Fibroblast of the conjunctiva (primary cell): ENCODE measurements around the gene PTPN14.
A peak's percentile ranks its signal among the peaks of the same experiment; 100 is the strongest.
"Not testable (repeated sequence)": the region's sequence is repeated elsewhere in the genome, so short reads cannot be mapped to it uniquely, and the experiment has no call there.

Experiments
- DNase-seq: peaks from one replicate; pipeline ENCODE4 v3.0.0-alpha.2; 2010; ENCODE audit warnings: low read depth

PTPN14 gene

DNA sequence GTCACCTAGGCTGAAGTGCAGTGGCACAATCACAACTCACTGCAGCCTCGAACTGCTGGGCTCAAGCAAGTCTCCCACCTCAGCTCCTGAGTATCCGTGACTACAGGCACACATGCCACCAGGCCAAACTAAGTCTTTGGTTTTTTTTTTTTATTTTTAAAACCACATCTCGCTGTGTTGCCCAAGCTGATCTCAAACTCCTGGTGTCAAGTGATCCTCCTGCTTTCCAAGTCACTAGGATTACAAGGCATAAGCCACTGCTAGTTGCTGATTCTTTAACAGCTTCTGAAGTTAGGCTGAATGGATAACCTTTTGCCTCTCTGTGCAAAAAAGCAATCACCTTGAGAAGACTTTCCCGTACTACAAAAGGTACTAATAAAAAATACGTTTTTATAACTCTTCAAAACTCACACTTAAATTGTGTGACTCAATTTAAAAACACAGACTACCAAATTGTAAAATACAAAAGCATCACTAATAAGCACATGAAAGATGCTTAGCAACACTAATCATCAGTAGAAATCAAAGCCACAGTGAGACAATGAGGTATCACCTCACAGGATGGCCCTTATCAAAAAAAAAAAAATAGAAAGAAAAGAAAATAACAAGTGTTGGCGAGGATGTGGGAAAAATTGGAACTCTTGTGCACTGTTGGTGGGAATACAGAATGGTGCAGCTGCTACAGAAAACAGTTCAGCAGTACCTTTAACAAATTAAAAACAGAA, 40.3 kb downstream of the PTPN14 start:
- no peak for DNase-seq

- no peak for DNase-seq
These were observed 40.9 kb downstream of the PTPN14 start for GRCh38 chr1:214510477-214510876.

DNA sequence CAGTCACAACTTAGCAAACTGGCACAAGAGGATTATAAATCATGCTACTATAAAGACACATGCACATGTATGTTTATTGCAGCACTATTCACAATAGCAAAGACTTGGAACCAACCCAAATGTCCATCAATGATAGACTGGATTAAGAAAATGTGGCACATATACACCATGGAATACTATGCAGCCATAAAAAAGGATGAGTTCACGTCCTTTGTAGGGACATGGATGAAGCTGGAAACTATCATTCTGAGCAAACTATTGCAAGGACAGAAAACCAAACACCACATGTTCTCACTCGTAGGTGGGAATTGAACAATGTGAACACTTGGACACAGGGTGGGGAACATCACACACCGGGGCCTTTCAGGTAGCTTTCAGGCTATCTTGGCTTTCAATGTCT, 41.8 kb downstream of the PTPN14 start:
- not testable (repeated sequence) for DNase-seq

GRCh38 chr1:214506972-214507431, 44.4 kb downstream of the PTPN14 start:
- DNase-seq = no peak

- no peak for DNase-seq
These were observed 46.3 kb downstream of the PTPN14 start for GRCh38 chr1:214505134-214505533.

DNA sequence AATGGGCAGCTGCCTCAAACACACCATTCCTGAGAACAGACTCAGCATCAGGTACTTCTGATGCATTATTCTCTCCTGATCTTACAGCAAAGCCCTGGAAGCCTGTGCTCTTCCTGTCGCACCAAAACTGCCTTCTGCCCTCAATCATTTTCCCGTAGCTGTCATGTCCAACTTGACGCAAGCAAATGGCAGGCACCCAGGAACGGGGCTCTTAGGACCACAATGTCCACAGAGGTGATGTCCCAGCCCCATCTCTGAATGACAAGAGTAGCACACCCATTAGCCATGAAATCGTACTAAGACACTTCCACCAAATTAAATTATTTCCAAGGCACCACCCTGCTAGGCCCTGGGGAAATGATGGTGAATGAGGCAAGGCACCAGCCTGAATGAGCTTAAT, 47.1 kb downstream of the PTPN14 start:
- DNase-seq = no peak

GRCh38 chr1:214503553-214503952, 47.8 kb downstream of the PTPN14 start:
- DNase-seq = no peak

- no peak for DNase-seq
These were observed 50.9 kb downstream of the PTPN14 start for GRCh38 chr1:214500340-214501055.

GRCh38 chr1:214499732-214500131, 51.7 kb downstream of the PTPN14 start:
- no peak for DNase-seq

- no peak for DNase-seq
These were observed 53.4 kb downstream of the PTPN14 start for GRCh38 chr1:214498021-214498420.

DNA sequence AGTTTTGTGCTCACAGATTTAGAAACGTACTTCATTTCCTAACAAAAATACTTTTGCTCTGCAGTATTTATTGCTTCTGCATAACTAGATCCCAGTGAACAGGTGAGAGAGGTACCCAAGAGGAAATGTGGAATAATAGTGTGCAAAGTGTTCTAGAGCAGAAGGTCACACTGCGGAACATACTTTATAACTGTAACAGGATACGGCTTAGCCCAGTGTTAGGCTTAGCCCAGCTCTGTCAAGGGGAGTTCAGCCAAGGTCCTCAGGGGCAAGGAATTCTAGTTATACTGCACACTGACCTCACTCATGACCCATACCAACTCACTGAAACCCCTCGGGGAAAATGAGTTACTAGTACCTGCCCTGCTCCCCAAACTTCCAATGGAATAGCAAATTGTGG, 55.3 kb downstream of the PTPN14 start:
- DNase-seq = no peak

GRCh38 chr1:214494706-214495105, 56.7 kb downstream of the PTPN14 start:
- no peak for DNase-seq

DNA sequence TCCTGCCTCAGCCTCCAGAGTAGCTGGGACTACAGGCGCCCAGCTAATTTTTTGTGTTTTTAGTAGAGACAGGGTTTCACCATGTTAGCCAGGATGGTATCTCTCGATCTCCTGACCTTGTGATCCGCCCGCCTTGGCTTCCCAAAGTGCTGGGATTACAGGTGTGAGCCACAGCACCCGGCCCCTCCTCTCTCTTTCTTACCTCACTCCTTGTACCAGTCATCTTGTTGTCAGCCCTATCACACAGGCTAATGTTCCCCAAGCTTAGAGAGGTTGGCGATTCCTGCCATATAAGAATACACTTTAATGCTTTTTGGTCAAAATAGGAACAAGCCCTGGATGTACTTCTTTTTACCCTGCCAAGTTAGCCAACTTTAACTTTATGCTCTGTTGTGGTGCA, 57.2 kb downstream of the PTPN14 start:
- DNase-seq = not testable (repeated sequence)

GRCh38 chr1:214493126-214493796, 58.1 kb downstream of the PTPN14 start:
- DNase-seq = no peak

DNA sequence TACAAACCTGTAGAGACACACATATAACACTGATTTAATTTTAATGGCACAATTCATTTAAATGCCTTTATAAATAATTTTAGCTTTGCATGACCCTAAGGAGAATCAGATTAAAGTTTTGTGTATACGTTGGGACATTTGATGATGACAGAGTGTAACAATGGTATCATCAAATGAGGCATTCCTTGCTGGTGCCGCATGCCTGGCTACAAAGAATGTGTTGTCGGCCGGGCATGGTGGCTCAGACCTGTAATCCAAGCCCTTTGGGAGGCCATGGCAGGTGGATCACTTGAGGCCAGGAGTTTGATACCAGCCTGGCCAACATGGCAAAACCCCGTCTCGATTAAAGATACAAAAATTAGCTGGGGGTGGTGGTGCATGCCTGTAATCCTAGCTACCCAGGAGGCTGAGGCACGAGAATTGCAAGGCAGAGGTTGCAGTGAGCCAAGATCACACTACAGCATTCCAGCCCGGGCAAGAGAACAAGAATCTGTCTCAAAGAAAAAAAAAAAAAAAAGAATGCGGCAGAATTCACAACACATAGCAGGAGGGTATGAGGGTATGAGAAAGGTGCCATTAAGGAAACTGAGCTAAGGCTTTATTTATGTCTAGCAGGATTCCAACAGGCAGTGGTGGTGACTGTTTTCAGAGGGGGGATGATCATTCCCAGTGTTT, 58.9 kb downstream of the PTPN14 start:
- DNase-seq = no peak

- no peak for DNase-seq
These were observed 59.8 kb downstream of the PTPN14 start for GRCh38 chr1:214491468-214492146.

- no peak for DNase-seq
These were observed 66.3 kb downstream of the PTPN14 start for GRCh38 chr1:214485151-214485550.

DNA sequence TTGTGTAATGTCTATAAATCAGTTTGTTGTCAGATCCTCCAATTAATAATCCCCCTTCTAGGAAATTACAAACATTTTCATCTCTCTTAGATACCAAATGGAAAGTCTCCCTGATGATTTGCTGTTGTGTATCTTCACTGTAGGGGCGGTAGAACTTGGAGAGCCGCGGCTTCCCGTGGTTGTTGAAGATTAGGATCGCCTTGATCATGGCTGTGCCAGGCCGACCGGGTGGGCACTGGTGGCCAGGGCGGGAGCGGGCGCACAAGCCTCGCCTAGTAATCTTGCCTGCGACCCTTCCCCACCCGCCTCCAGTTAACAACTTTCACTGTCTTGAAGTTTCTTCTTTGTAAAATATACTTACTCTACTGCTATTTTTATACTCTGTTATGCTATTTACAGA, 68.2 kb downstream of the PTPN14 start:
- DNase-seq = not testable (repeated sequence)

DNA sequence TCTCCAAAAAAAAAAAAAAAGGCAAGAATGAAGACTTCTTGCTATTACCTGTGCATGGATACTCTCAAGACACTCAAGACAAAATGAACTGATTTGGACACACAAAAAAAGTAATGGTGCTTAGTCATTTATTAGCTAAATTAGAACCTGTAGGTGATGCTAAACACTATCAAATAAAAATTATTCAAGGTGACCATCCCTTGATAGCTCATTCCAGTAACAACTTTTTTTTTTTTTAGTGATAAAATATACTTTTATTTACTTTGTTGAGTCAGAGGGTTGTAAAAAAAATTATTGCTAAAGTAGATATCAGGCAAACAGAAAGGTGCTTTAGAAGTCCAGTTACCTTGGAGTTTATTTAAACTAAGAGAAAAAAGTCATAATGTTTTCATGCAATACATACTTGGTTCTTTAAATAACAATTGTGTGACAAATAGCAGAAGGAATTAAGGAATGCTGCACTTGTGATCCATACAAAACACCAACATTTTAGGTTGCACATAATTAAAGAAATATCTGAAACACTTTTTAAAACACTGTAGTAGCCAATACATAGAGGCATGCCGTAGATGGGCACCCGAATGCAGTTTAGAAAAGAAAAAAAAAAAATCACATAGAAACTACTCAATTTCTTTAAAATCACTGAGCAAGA, 69.3 kb downstream of the PTPN14 start:
- not testable (repeated sequence) for DNase-seq

DNA sequence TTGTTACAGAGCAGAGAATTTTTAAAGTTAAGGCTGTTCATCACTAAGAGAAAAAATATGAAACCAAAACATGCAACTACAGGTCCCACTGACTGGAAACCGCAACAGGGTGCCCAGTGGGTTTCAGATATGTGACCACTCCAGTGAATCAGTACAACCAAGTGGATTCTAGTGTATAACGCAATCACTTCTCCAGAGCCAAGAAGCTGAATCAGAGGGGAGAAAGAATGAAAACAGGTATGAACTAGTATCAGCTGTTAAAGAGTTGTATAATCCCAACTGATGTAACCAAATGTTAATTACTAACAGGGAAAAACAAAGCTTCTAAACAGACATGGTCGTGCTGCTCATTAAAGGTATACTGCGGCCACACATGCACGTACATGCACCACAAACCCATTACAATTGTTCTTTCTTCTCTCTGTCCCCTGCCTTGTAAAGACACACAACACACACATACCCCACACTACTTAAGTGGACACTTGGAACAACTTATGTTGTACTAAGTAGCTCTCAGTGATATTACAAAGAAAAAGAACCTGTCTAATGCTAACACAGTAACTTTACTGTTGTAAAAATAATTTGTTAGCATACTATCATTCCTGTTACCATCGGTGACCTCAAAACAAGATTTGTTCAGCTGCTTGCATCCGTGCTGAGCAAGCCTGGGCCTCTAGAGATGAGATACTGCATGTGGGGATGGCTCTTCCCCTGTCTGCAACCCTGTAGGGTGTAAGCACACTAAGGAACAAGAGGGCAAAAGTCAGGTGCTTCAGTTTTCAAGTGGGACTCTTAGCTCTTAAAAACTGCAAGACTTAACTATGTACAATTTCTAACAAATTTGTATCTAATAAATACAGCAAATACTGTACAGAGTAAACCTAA, 74.2 kb downstream of the PTPN14 start:
- peak; percentile 84 for DNase-seq
